Heart left ventricle (tissue), 16 donors: ENCODE results near the gene PER1. TPM values are rescaled to one million over a fixed set of nuclear protein-coding genes. Genes with fewer than 3 reads are reported as not detected.

ENCODE experiments used
- ATAC-seq, 4 donors: fragments of 200-7000 bp; cut with Tn5 transposase; one replicate each; pipeline ENCODE4 v1.9.1; 2020 to 2022; ENCODE audit warnings: moderate library complexity in 4 of 4, mild to moderate bottlenecking in 3 of 4, moderate number of reproducible peaks in 1 of 4
- DNase-seq, 5 donors: peaks; one replicate each; pipeline ENCODE4 v3.0.0-alpha.2; 2020
- H3K27ac ChIP-seq, 12 donors: fragments of 200-600 bp; sonication (generic) in 4 of 12; one replicate each; pipeline versions ENCODE4 v1.5.0 to v1.8.0; 2016 to 2022; ENCODE audit warnings: mild to moderate bottlenecking in 2 of 12
- H3K27me3 ChIP-seq, 9 donors: fragments of 200-600 bp; sonication (generic) in 2 of 9; one replicate each; pipeline versions ENCODE4 v1.5.1 to v1.8.0; 2016 to 2022; ENCODE audit warnings: mild to moderate bottlenecking in 3 of 9
- H3K36me3 ChIP-seq, 9 donors: fragments of 200-600 bp; sonication (generic) in 2 of 9; one replicate each; pipeline versions ENCODE4 v1.5.0 to v1.8.0; 2018 to 2022; ENCODE audit warnings: mild to moderate bottlenecking in 2 of 9
- H3K4me1 ChIP-seq, 12 donors: fragments of 200-600 bp; sonication (generic) in 4 of 12; one replicate each; pipeline versions ENCODE4 v1.5.0 to v1.8.0; 2016 to 2022; ENCODE audit warnings: mild to moderate bottlenecking in 3 of 12
- H3K4me3 ChIP-seq, 12 donors: fragments of 200-600 bp; sonication (generic) in 4 of 12; one replicate each; pipeline versions ENCODE4 v1.5.0 to v1.8.0; 2017 to 2022; ENCODE audit warnings: mild to moderate bottlenecking in 9 of 12, moderate library complexity in 4 of 12
- H3K9me3 ChIP-seq, 12 donors: fragments of 200-600 bp; sonication (generic) in 4 of 12; one replicate each; pipeline versions ENCODE4 v1.5.0 to v1.8.0; 2016 to 2022; ENCODE audit warnings: mild to moderate bottlenecking in 1 of 12
- CTCF ChIP-seq, 12 donors: fragments of 200-600 bp; sonication (generic) in 4 of 12; IDR thresholded peaks; one replicate each; pipeline versions ENCODE4 v1.5.0 to v1.8.0; 2018 to 2022; ENCODE audit warnings: antibody characterized with exemption in 12 of 12, mild to moderate bottlenecking in 5 of 12
- POLR2A ChIP-seq, 2 donors: fragments of 450-650 bp; IDR thresholded peaks; one replicate each; pipeline ENCODE4 v1.6.1; 2017; ENCODE audit warnings: antibody characterized with exemption in 2 of 2, mild to moderate bottlenecking in 2 of 2, moderate library complexity in 2 of 2
- WGBS, 4 donors: extraction: QIAGEN DNeasy Blood & Tissue Kit in 2 of 4; methylation state at CpG; one replicate each; pipeline versions ENCODE4 v1.1.5 to v1.1.7; 2013 to 2018; 5-methylcytosine and 5-hydroxymethylcytosine counted together
- intact Hi-C, 10 donors: fragments of 100-400 bp; cut with DNase I; formaldehyde crosslinking; loops; one replicate each; pipeline versions ENCODE4 v1.11.1 to v1.14.2; 2022
- polyA plus RNA-seq, 2 donors: library from polyadenylated mRNA; stranded (reverse); fragments of 200-250 nt; gene quantifications; one replicate each; pipeline ENCODE4 v1.2.3, GENCODE V29; 2013
- total RNA-seq, 9 donors: library from RNA; depleted of rRNA in 2 of 9; stranded (reverse); fragments of >200 nt in 2 of 9; fragmentation: NEBNext Ultra II Directional in 3 of 9; extraction: Animal tissue kit (Norgen Biotek cat#: 25700) in 3 of 9; gene quantifications; one replicate each; pipeline versions ENCODE4 v1.1.0 to v1.2.4, GENCODE V29; 2016 to 2023
- donor health status: ischemic (EF 13 %, LVEDD 7.1; RV severe dilation, severe dysfunction).
- donor health status: healthy with polysubstance abuse.
- donor health status: DM: no; HTN: yes; CAD: no.
- donor health status: DM: no; HTN: no; CAD: no.
- donor health status: ischemic (EF 25% LVEDD 6.9; RV normal size, moderate dysfunction).
- donor health status: ischemic (EF 25% LVEDD 5.7; RV mildly dilated, moderate dysfunction).
- donor health status: healthy.
- donor health status: DM: yes; HTN: yes; CAD: no.
- donor health status: ischemic (EF 35%, LVEDD 5.7; RV mildly dilated, moderate dysfunction).
- donor health status: nonischemic (EF 11% LVEDD 7.7; RV severe dilation, severe dysfunction).
- donor health status: DM: yes; HTN: yes; CAD: no.
- donor health status: PGD.
- donor health status: ischemic (EF 29% LVEDD 5.4; RV normal size, mild dysfunction).
- donor health status: nonischemic (EF 23%, LVEDD 6.1; RV moderate dilation, normal function).

PER1 gene
- total and polyA plus RNA-seq, 11 donors, result 40.2 to 164 (median 92.1) TPM

GRCh38 chr17:8154608-8155155 lies 2.5 kb upstream of the PER1 start:
- H3K4me3 ChIP-seq, result peak overlapping the region; percentile 69 to 97 (median 86)
- peaks cover 25 to 81% (median 42%) of the 10 kb centered on the region in 12 donors for H3K4me1 ChIP-seq
- intact Hi-C loops, result loop anchor here in 5 of 10 donors (2.0 to 10.0 kb wide), 5 partner anchors 16 to 312 kb away; partner anchors contain the start of genes HES7 (in 2 of the 5), CYB5D1 (in 1 of the 5), NAA38 (in 1 of the 5) and TMEM88 (in 1 of the 5)
- peak overlapping the region; percentile 98 to 100 (median 100) for H3K27ac ChIP-seq
- no peaks in the 10 kb centered on the region for H3K9me3 ChIP-seq
- WGBS, 4 donors, result 5 to 14% (median 5%) methylated on average over 9 to 11 of the region's 11 CpGs
- H3K36me3 ChIP-seq, result peaks cover 0 to 28% (median 19%) of the 10 kb centered on the region in 9 donors
- DNase-seq (no peak), ATAC-seq (no peak)
- no peaks in the 10 kb centered on the region for H3K27me3 ChIP-seq
- TF ChIP-seq POLR2A (IDR thresholded peaks at IDR 0.05), result no peak
- no peak for TF ChIP-seq CTCF (IDR thresholded peaks at IDR 0.05)

GRCh38 chr17:8153957-8154607 lies 1.9 kb upstream of the PER1 start:
- Histone ChIP-seq H3K4me3 (peak overlapping the region in 11 of 12 donors; percentile 69 to 97 (median 85)), H3K27ac (peak overlapping the region; percentile 98 to 100 (median 100)), H3K9me3 (no peaks in the 10 kb centered on the region), H3K4me1 (peaks cover 26 to 83% (median 46%) of the 10 kb centered on the region in 12 donors), H3K27me3 (no peaks in the 10 kb centered on the region), H3K36me3 (peaks cover 2 to 28% (median 19%) of the 10 kb centered on the region in 9 donors)
- WGBS, 4 donors, result 2 to 3% (median 3%) methylated on average over 22 of the region's 22 CpGs
- intact Hi-C loops, result loop anchor here in 5 of 10 donors (2.0 to 10.0 kb wide), 4 partner anchors 15 to 312 kb away; partner anchors contain the start of genes CYB5D1 (in 1 of the 5), NAA38 (in 1 of the 5) and TMEM88 (in 1 of the 5)
- peak; percentile 100 for DNase-seq
- TF ChIP-seq CTCF (IDR thresholded peaks at IDR 0.05) (no peak), POLR2A (IDR thresholded peaks at IDR 0.05) (peak; percentile 67 to 87)
- peak; percentile 58 to 65 (median 58) for ATAC-seq

GRCh38 chr17:8153525-8153956 lies 1.3 kb upstream of the PER1 start:
- no peaks in the 10 kb centered on the region for H3K27me3 ChIP-seq
- intact Hi-C loops, result loop anchor here in 4 of 10 donors (2.0 to 10.0 kb wide), 4 partner anchors 15 to 311 kb away; partner anchors contain the start of genes CYB5D1 (in 1 of the 4), NAA38 (in 1 of the 4) and TMEM88 (in 1 of the 4)
- H3K4me3 ChIP-seq, result peak overlapping the region in 11 of 12 donors; percentile 15 to 97 (median 85)
- H3K36me3 ChIP-seq, result peaks cover 2 to 33% (median 24%) of the 10 kb centered on the region in 9 donors
- H3K4me1 ChIP-seq, result peaks cover 25 to 80% (median 47%) of the 10 kb centered on the region in 12 donors
- H3K27ac ChIP-seq, result peak overlapping the region; percentile 98 to 100 (median 100)
- peak; percentile 4 to 33 (median 14) for ATAC-seq
- no peaks in the 10 kb centered on the region for H3K9me3 ChIP-seq
- TF ChIP-seq POLR2A (IDR thresholded peaks at IDR 0.05), result peak; percentile 7 to 17
- TF ChIP-seq CTCF (IDR thresholded peaks at IDR 0.05), result no peak
- peak; percentile 67 to 91 (median 85) for DNase-seq
- 18 to 29% (median 21%) methylated on average over 13 of the region's 13 CpGs for WGBS, 4 donors
